Measurements from ENCODE around the gene RGN. TPM values are rescaled to one million over a fixed set of nuclear protein-coding genes. Genes with fewer than 3 reads are reported as not detected.
A peak's percentile ranks its signal among the peaks of the same experiment; 100 is the strongest.

The RGN gene
- not detected for total RNA-seq
- not detected for polyA plus RNA-seq

DNA sequence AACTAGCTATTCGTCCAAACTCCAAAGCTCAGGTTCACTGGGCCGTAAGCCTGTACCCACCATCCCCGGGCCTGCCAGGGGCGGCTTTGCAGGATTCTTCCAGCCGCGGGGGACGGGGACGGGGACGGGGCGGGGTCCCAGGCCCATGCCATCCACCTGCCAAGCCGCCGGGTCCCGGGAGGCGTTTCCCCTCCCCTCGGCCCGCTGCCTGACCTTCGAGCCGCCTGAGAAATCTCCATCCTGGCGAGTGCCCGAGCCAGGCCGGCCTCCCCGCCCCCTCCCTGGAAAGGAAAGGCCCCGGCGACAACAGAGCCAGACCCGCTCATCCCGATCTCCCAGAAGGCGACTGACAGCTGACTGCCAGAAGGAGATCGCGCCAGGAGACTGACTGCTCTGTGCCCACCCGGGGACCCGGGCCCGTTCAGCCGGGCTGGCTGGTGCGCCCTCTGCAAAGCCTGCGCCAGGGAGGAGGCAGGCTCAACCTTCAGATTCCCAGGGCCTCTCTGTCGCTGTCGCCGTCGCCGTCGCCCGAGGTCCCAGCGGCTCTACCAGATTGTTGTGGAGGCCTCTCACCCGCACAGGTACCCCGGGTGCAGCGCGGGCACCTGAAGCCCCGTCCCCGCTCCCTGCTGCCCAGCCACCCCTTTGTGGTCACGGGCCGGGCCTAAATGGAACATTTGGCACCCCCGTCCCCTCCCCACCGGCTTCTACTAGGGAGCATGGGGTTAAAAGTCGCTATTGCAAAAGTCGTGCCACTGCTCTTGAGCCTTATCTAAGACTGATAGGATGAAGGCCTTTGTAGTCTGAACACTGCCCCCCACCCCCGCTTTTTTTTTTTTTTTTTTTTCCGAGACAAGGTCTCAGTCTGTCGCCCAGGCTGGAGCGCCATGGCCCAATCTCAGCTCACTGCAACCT is at the start of gene RGN:
TSS of gene RGN (plus strand) at position 315 of the 915 bp plus-strand sequence. CDS start 2,702 bp downstream, outside the sequence.
- Histone ChIP-seq H3K27ac (ENCODE audit: insufficient read depth, low read length, poor library complexity, severe bottlenecking) (no peak within 1 kb of the TSS), H3K36me3 (ENCODE audit: control insufficient read depth, insufficient read depth, low read length) (no peaks in the 10 kb centered on the region), H3K4me1 (ENCODE audit: control insufficient read depth, insufficient read depth, low read length, poor library complexity, severe bottlenecking) (no peaks in the 10 kb centered on the region), H3K27me3 (ENCODE audit: control insufficient read depth, insufficient read depth, low read length) (no peaks in the 10 kb centered on the region), H3K4me3 (ENCODE audit: low read depth, low read length) (no peak within 1 kb of the TSS), H3K9me3 (ENCODE audit: control insufficient read depth in 2 of 2, low read length in 2 of 2) (no peaks in the 10 kb centered on the region)
- DNase-seq: no peak
- Mint-ChIP-seq H3K27ac (no peak within 1 kb of the TSS), H3K4me1 (no peaks in the 10 kb centered on the region), H3K36me3 (no peaks in the 10 kb centered on the region), H3K27me3 (no peaks in the 10 kb centered on the region), H3K4me3 (no peak within 1 kb of the TSS), H3K9me3 (no peaks in the 10 kb centered on the region)
- no peak for ATAC-seq (ENCODE audit: low read depth in 2 of 2)

DNA sequence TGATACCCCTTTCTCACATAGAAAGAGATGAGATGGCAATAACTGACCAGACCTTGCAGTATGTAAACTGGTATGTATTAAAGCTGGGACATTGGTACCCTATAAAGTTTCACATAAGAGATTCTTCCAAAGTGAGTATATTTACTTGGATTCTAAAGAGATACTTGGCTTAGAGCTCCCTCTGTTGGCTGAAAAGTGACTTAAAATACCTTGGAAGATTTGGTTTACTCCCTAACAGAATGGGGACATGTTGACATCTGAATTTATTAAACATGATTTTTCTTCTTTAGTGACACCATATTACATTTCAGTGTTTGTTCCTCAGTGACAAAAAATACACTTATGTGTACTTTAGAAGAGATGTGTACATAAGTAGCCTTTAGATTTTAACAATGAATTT is 47.9 kb upstream of the RGN start:
- no peak overlapping the region for H3K4me3 Mint-ChIP-seq
- peaks cover 2% of the 10 kb centered on the region for H3K27me3 ChIP-seq (ENCODE audit: control insufficient read depth, insufficient read depth, low read length)
- H3K9me3 ChIP-seq (ENCODE audit: control insufficient read depth in 2 of 2, low read length in 2 of 2): no peaks in the 10 kb centered on the region
- H3K27ac ChIP-seq (ENCODE audit: insufficient read depth, low read length, poor library complexity, severe bottlenecking): no peak overlapping the region
- no peaks in the 10 kb centered on the region for H3K36me3 Mint-ChIP-seq
- H3K9me3 Mint-ChIP-seq: peaks cover 0 to 1% (median 0%) of the 10 kb centered on the region in 7 donors
- no peak overlapping the region for H3K4me3 ChIP-seq (ENCODE audit: low read depth, low read length)
- no peaks in the 10 kb centered on the region for H3K4me1 Mint-ChIP-seq
- ATAC-seq (ENCODE audit: low read depth in 2 of 2) (no peak), DNase-seq (peak in 2 of 3 donors; percentile 24 to 65)
- no peaks in the 10 kb centered on the region for H3K4me1 ChIP-seq (ENCODE audit: control insufficient read depth, insufficient read depth, low read length, poor library complexity, severe bottlenecking)
- no peak overlapping the region for H3K27ac Mint-ChIP-seq
- peaks cover 4% of the 10 kb centered on the region for H3K27me3 Mint-ChIP-seq
- H3K36me3 ChIP-seq (ENCODE audit: control insufficient read depth, insufficient read depth, low read length): no peaks in the 10 kb centered on the region

DNA sequence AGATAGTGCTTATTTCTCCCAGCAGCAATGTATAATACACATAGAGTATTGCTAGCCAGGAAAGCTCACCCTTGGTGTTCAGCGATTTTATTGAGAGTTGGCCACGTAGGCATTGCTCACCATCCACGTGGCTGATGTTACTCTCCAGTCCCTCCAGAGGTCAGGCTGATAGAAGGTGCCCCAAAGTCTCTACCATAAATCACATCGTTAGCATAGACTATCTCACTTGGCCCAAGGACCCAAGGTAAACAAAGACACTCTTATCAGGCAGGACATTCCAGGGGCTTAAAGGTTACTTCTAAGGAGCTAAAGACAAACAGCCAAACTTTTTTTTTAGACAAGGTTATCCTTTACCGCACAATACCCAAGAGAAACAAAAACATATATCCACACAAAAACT is 30.3 kb upstream of the RGN start:
- Mint-ChIP-seq H3K4me3 (no peak overlapping the region), H3K27ac (no peak overlapping the region), H3K9me3 (peaks cover 0 to 11% (median 5%) of the 10 kb centered on the region in 7 donors), H3K36me3 (no peaks in the 10 kb centered on the region), H3K27me3 (peaks cover 8% of the 10 kb centered on the region), H3K4me1 (no peaks in the 10 kb centered on the region)
- Histone ChIP-seq H3K9me3 (ENCODE audit: control insufficient read depth in 2 of 2, low read length in 2 of 2) (no peaks in the 10 kb centered on the region), H3K4me3 (ENCODE audit: low read depth, low read length) (no peak overlapping the region), H3K27ac (ENCODE audit: insufficient read depth, low read length, poor library complexity, severe bottlenecking) (no peak overlapping the region), H3K4me1 (ENCODE audit: control insufficient read depth, insufficient read depth, low read length, poor library complexity, severe bottlenecking) (no peaks in the 10 kb centered on the region), H3K36me3 (ENCODE audit: control insufficient read depth, insufficient read depth, low read length) (no peaks in the 10 kb centered on the region), H3K27me3 (ENCODE audit: control insufficient read depth, insufficient read depth, low read length) (no peaks in the 10 kb centered on the region)
- DNase-seq (no peak), ATAC-seq (ENCODE audit: low read depth in 2 of 2) (no peak)

DNA sequence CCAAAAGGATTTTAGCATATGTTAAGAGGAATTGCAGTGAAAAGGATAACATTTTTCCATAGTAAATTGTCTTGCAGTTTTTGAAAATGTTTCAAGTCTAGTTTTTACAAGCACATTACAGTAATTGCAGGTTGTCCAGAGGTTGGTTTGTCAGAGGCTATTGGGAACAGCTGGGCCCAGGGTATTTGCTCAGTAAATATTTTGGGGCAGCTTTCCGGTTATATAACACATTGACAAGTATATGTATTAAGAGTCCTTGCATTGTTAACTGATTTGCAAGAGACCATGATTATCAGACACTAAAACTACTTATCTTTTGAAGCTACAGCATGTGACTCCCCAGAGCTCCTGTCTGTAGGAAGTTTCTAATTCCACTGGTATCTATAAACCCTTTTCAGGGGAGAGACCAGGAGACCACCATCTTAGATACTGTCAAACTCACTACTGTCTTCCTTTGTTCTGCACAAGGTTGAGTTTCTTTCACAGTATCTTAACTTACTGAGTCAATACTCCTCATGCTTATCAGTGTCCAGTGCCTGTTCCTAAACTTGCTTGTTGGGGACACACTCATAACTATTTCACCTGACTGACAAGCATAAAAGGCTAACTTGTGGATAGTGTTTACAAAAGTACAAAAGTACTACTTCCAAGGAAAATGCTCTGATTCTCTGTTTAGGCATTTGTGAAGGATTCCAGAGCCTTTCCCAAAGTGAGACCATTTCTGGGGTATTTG is 18.9 kb upstream of the RGN start:
- H3K4me3 Mint-ChIP-seq: no peak overlapping the region
- H3K27me3 Mint-ChIP-seq: peaks cover 4% of the 10 kb centered on the region
- no peak overlapping the region for H3K27ac Mint-ChIP-seq
- no peaks in the 10 kb centered on the region for H3K9me3 ChIP-seq (ENCODE audit: control insufficient read depth in 2 of 2, low read length in 2 of 2)
- no peak for DNase-seq
- H3K36me3 Mint-ChIP-seq: no peaks in the 10 kb centered on the region
- no peak for ATAC-seq (ENCODE audit: low read depth in 2 of 2)
- no peaks in the 10 kb centered on the region for H3K4me1 Mint-ChIP-seq
- H3K4me1 ChIP-seq (ENCODE audit: control insufficient read depth, insufficient read depth, low read length, poor library complexity, severe bottlenecking): no peaks in the 10 kb centered on the region
- H3K36me3 ChIP-seq (ENCODE audit: control insufficient read depth, insufficient read depth, low read length): no peaks in the 10 kb centered on the region
- no peak overlapping the region for H3K4me3 ChIP-seq (ENCODE audit: low read depth, low read length)
- no peak overlapping the region for H3K27ac ChIP-seq (ENCODE audit: insufficient read depth, low read length, poor library complexity, severe bottlenecking)
- peaks cover 0 to 2% (median 0%) of the 10 kb centered on the region in 7 donors for H3K9me3 Mint-ChIP-seq
- H3K27me3 ChIP-seq (ENCODE audit: control insufficient read depth, insufficient read depth, low read length): no peaks in the 10 kb centered on the region

DNA sequence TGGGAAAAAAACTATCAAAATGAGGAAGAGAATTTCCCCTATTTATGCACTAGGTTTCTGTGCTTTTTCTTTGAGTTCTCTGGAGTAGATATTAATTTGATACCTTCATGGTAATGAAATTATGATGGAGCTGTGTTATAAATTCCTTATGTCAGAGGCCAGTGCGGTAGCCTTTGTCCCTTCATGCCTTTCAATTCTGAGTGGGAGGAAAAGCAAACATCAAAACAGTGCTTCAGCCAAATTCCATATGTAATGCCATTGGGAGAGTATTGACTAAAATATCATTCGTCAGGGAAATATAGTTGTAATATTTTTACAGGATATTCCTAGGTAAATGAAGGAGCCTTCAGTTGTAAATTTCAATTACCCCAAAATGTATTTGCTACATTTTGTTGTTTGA is 17.5 kb upstream of the RGN start:
- H3K4me1 ChIP-seq (ENCODE audit: control insufficient read depth, insufficient read depth, low read length, poor library complexity, severe bottlenecking): no peaks in the 10 kb centered on the region
- no peak overlapping the region for H3K4me3 ChIP-seq (ENCODE audit: low read depth, low read length)
- DNase-seq (no peak), ATAC-seq (ENCODE audit: low read depth in 2 of 2) (no peak)
- no peaks in the 10 kb centered on the region for H3K9me3 ChIP-seq (ENCODE audit: control insufficient read depth in 2 of 2, low read length in 2 of 2)
- H3K9me3 Mint-ChIP-seq: peaks cover 0 to 2% (median 0%) of the 10 kb centered on the region in 7 donors
- no peak overlapping the region for H3K27ac Mint-ChIP-seq
- H3K27me3 Mint-ChIP-seq: peaks cover 4% of the 10 kb centered on the region
- H3K4me3 Mint-ChIP-seq: no peak overlapping the region
- no peaks in the 10 kb centered on the region for H3K36me3 ChIP-seq (ENCODE audit: control insufficient read depth, insufficient read depth, low read length)
- no peak overlapping the region for H3K27ac ChIP-seq (ENCODE audit: insufficient read depth, low read length, poor library complexity, severe bottlenecking)
- no peaks in the 10 kb centered on the region for H3K4me1 Mint-ChIP-seq
- H3K27me3 ChIP-seq (ENCODE audit: control insufficient read depth, insufficient read depth, low read length): no peaks in the 10 kb centered on the region
- no peaks in the 10 kb centered on the region for H3K36me3 Mint-ChIP-seq

DNA sequence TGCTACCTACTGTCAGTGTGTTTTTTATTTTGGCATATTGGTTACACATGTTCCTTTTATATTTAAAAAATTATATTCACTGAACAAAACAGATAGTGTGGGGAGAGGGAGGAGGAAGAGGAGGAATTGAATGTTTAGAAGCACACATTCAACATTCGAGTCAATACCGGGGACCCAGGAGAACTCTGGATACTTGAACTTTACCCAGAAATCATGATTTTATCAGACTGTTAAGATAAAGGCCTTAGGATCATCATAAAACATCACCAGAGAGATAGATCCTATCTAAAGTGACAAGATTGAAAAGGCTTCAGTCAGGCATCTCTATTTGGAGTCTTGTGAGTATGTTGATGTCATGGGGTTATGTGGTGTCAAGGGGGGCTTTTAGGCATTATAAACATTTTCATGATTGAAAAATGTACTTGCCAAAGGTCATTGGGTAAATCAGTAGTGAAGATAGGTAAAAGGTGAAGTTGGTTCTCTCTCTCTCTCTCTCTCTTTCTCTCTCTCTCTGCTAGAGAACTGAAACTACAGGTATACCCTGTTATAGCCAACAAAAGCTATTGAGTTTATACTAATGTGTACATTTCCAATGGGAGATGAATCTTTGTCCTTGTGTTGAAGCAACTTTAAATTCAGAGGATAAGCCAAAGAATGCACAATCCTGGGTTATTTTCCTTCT is 16.9 kb upstream of the RGN start:
- Histone ChIP-seq H3K9me3 (ENCODE audit: control insufficient read depth in 2 of 2, low read length in 2 of 2) (no peaks in the 10 kb centered on the region), H3K4me1 (ENCODE audit: control insufficient read depth, insufficient read depth, low read length, poor library complexity, severe bottlenecking) (no peaks in the 10 kb centered on the region), H3K36me3 (ENCODE audit: control insufficient read depth, insufficient read depth, low read length) (no peaks in the 10 kb centered on the region), H3K27ac (ENCODE audit: insufficient read depth, low read length, poor library complexity, severe bottlenecking) (no peak overlapping the region), H3K27me3 (ENCODE audit: control insufficient read depth, insufficient read depth, low read length) (no peaks in the 10 kb centered on the region), H3K4me3 (ENCODE audit: low read depth, low read length) (no peak overlapping the region)
- no peaks in the 10 kb centered on the region for H3K36me3 Mint-ChIP-seq
- H3K4me1 Mint-ChIP-seq: no peaks in the 10 kb centered on the region
- ATAC-seq (ENCODE audit: low read depth in 2 of 2) (no peak), DNase-seq (no peak)
- H3K27me3 Mint-ChIP-seq: peaks cover 4% of the 10 kb centered on the region
- H3K9me3 Mint-ChIP-seq: peaks cover 0 to 2% (median 0%) of the 10 kb centered on the region in 7 donors
- no peak overlapping the region for H3K4me3 Mint-ChIP-seq
- H3K27ac Mint-ChIP-seq: no peak overlapping the region

DNA sequence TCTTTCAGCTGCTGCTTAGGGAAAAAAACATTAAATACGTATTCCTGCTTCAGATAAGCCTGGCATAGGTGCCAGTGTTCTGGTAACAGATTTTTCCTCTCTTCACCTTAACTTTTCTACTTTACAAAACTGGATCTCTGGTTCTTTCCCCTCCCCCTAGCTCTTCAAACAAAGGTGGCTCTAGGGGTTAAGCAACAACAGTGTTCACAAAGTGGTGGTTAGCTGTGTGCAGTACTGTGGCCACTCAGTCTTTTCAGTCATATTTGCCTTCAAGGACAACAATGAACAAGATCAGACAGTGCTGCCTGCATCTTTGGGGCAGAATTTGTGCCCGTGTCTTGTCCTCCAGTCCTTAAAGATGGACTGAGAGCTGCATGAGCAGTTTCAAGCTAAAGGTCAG is 15.1 kb upstream of the RGN start:
- DNase-seq (no peak), ATAC-seq (ENCODE audit: low read depth in 2 of 2) (no peak)
- Mint-ChIP-seq H3K4me3 (no peak overlapping the region), H3K27ac (no peak overlapping the region), H3K9me3 (peaks cover 0 to 2% (median 0%) of the 10 kb centered on the region in 7 donors), H3K36me3 (no peaks in the 10 kb centered on the region), H3K4me1 (no peaks in the 10 kb centered on the region), H3K27me3 (peaks cover 11% of the 10 kb centered on the region)
- H3K4me3 ChIP-seq (ENCODE audit: low read depth, low read length): no peak overlapping the region
- H3K9me3 ChIP-seq (ENCODE audit: control insufficient read depth in 2 of 2, low read length in 2 of 2): no peaks in the 10 kb centered on the region
- H3K27me3 ChIP-seq (ENCODE audit: control insufficient read depth, insufficient read depth, low read length): no peaks in the 10 kb centered on the region
- H3K36me3 ChIP-seq (ENCODE audit: control insufficient read depth, insufficient read depth, low read length): no peaks in the 10 kb centered on the region
- H3K4me1 ChIP-seq (ENCODE audit: control insufficient read depth, insufficient read depth, low read length, poor library complexity, severe bottlenecking): no peaks in the 10 kb centered on the region
- no peak overlapping the region for H3K27ac ChIP-seq (ENCODE audit: insufficient read depth, low read length, poor library complexity, severe bottlenecking)
